ENCODE data around the gene ANKAR. TPM values are rescaled to one million over a fixed set of nuclear protein-coding genes. Genes with fewer than 3 reads are reported as not detected.

The ANKAR gene
- total and polyA plus RNA-seq, 2 of the 8 experiments (the other 6 are each of a cell fraction or from before 2014, with no cell fraction given): 0.56 to 1.7 TPM

DNA sequence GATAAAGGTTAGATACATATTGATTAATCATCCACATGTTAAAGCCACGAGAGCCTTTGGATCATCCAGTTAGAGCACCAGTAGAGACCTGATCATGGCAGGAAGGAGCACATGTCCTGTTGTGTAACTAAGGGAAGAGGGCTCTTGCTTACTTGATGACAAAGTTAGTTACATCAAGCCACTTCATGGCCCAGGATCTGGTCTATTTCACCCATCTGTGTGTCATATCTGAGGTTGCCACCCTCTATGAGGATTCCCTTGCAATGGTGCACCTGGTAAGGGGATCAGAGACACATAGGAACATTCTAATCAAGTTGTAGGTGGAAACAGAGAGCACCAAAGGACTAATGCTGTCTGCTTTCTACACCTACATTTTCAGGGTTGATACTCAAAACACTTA lies 6.7 kb downstream of the ANKAR start:
- ChIA-PET POLR2A (ENCODE audit: partially characterized antibody) (interaction anchor here (1.2 kb wide), 1 partner anchor 68 kb away, joined by 4 read pairs; no protein-coding TSS in a partner anchor), CTCF (ENCODE audit: partially characterized antibody) (interaction anchor here (1.5 kb wide), 1 partner anchor 15 kb away, joined by 5 read pairs; no protein-coding TSS in a partner anchor)
- Histone ChIP-seq H2AK5ac (ENCODE audit: low read depth, low read length) (no peak overlapping the region), H2BK120ac (replicated peaks; ENCODE audit: low read depth, low read length) (no peak overlapping the region), H2BK20ac (ENCODE audit: low read length) (no peak overlapping the region), H3K4me3 (ENCODE audit: extremely low read depth in 1 of 4, insufficient read depth in 2 of 4, low read depth in 3 of 4, low read length in 4 of 4) (no peak overlapping the region), H3K36me3 (ENCODE audit: control insufficient read depth in 2 of 4, insufficient read depth in 4 of 4, low read length in 3 of 4) (peaks cover 0 to 2% (median 0%) of the 10 kb centered on the region in 4 experiments; a peak in 1 of 8 replicates), H2BK12ac (ENCODE audit: low read depth, low read length) (no peak overlapping the region), H3K79me2 (ENCODE audit: control insufficient read depth in 1 of 2, insufficient read depth in 2 of 2, low read length in 2 of 2) (no peaks in the 10 kb centered on the region), H4K91ac (replicated peaks; ENCODE audit: insufficient read length, low read length) (no peak overlapping the region), H3K27ac (ENCODE audit: low read depth, low read length) (no peak overlapping the region), H3K27me3 (replicated peaks in 1 of 4; ENCODE audit: control insufficient read depth in 3 of 4, extremely low read depth in 1 of 4, insufficient read depth in 3 of 4, low read length in 3 of 4) (no peaks in the 10 kb centered on the region), H3K14ac (ENCODE audit: insufficient read length) (no peak overlapping the region), H3K4me1 (replicated peaks in 1 of 4; ENCODE audit: control insufficient read depth in 3 of 4, insufficient read depth in 4 of 4, low read length in 3 of 4) (0 out of 7 replicates have a peak, but pooled peaks cover 0 to 3% (median 0%) of the 10 kb centered on the region in 4 experiments), H3K9me3 (ENCODE audit: insufficient read depth in 2 of 2, low read depth in 1 of 2, low read length in 1 of 2) (0 out of 4 replicates have a peak, but pooled peaks cover 0 to 2% of the 10 kb centered on the region in 2 experiments), H3K79me1 (ENCODE audit: low read depth, low read length) (no peaks in the 10 kb centered on the region), H3K4ac (replicated peaks; ENCODE audit: insufficient read length, low read depth, low read length) (no peak overlapping the region), H4K8ac (ENCODE audit: extremely low read depth, insufficient read depth, low read length) (no peak overlapping the region), H4K20me1 (replicated peaks in 1 of 2; ENCODE audit: control insufficient read depth in 1 of 2, insufficient read depth in 2 of 2, low read length in 2 of 2) (no peaks in the 10 kb centered on the region), H3K4me2 (ENCODE audit: insufficient read depth in 1 of 2, low read depth in 2 of 2, low read length in 2 of 2) (no peak overlapping the region), H3K23me2 (ENCODE audit: low read depth, low read length) (no peaks in the 10 kb centered on the region), H3K56ac (replicated peaks; ENCODE audit: insufficient read length, low read depth, low read length) (no peak overlapping the region), H4K5ac (ENCODE audit: insufficient read length, low read depth, low read length) (no peak overlapping the region), H2AFZ (ENCODE audit: low read length) (no peak overlapping the region), H3K18ac (ENCODE audit: extremely low read depth, low read length) (no peak overlapping the region), H2BK15ac (ENCODE audit: low read length) (no peak overlapping the region), H2BK5ac (ENCODE audit: low read depth, low read length) (no peak overlapping the region), H3K23ac (ENCODE audit: insufficient read length) (no peak overlapping the region), H3K9ac (replicated peaks in 1 of 4; ENCODE audit: extremely low read depth in 1 of 4, low read depth in 3 of 4, low read length in 3 of 4) (no peak overlapping the region)
- TF ChIP-seq NRF1 (IDR thresholded peaks at IDR 0.05; ENCODE audit: low read depth, low read length) (no peak), SAP30 (IDR thresholded peaks at IDR 0.05; ENCODE audit: insufficient read depth, insufficient replicate concordance, low read length) (no peak), ASH2L (IDR thresholded peaks at IDR 0.05; ENCODE audit: low read length) (no peak), POLR2AphosphoS5 (IDR thresholded peaks at IDR 0.05; ENCODE audit: low read depth, low read length) (no peak), SRF (IDR thresholded peaks at IDR 0.05; ENCODE audit: low read depth, low read length) (no peak), CTBP2 (IDR thresholded peaks at IDR 0.05; ENCODE audit: borderline replicate concordance, insufficient read depth, insufficient read length, low read length) (no peak), GTF2F1 (IDR thresholded peaks at IDR 0.05; ENCODE audit: borderline replicate concordance, low read depth, low read length) (no peak), JUN (IDR thresholded peaks at IDR 0.05; ENCODE audit: low read depth, low read length) (no peak), TCF12 (IDR thresholded peaks at IDR 0.05; ENCODE audit: low read depth, low read length) (no peak), RAD21 (IDR thresholded peaks at IDR 0.05 in 1 of 2, conservative IDR thresholded peaks at IDR 0.05 in 1 of 2; ENCODE audit: low read depth in 2 of 2, low read length in 2 of 2) (no peak)
- 86% methylated on average over 1 of the region's 1 CpG; no CpG with 5 or more reads in 1 of the 2 experiments for WGBS, 2 experiments (ENCODE audit: extremely low coverage in 1 of 2, insufficient coverage in 1 of 2, insufficient read length in 1 of 2, insufficient replicate concordance in 2 of 2, low coverage in 1 of 2, low lambda C conversion rate in 2 of 2, missing lambda C conversion rate in 1 of 2)
- no peak for FAIRE-seq
- no peak for DNase-seq (ENCODE audit: low read depth in 1 of 2, low spot score in 2 of 2)
